GM18507 (cell line): ENCODE data around the gene NFIB.

ENCODE experiments used
- DNase-seq: peaks from one replicate; pipeline ENCODE4 v3.0.0; 2011; ENCODE audit warnings: low read depth; ENCODE audit not compliant: insufficient read length; ENCODE audit errors: extremely low spot score
- FAIRE-seq: peaks from 2 replicates; lab custom pipeline; 2011; peaks lifted over from hg19 to GRCh38; lab: Jason Lieb, UNC

Gene NFIB

GRCh38 chr9:14313951-14314423, at the start of gene NFIB:
Gene NFIB (minus strand): TSS chr9:14314141. CDS start chr9:14313511, 630 bp downstream.
- DNase-seq (no peak), FAIRE-seq (peak; percentile 44)

- FAIRE-seq (no peak), DNase-seq (no peak)
These were observed 48.2 kb upstream of the NFIB start for GRCh38 chr9:14362175-14362574.

GRCh38 chr9:14361074-14361473, 47.1 kb upstream of the NFIB start:
- FAIRE-seq (no peak), DNase-seq (no peak)

GRCh38 chr9:14358523-14358922, 44.6 kb upstream of the NFIB start:
- DNase-seq, result no peak
- FAIRE-seq, result no peak

- DNase-seq, result no peak
- FAIRE-seq, result no peak
These were observed 42.7 kb upstream of the NFIB start for GRCh38 chr9:14356351-14357265.

GRCh38 chr9:14354201-14354600, 40.3 kb upstream of the NFIB start:
- FAIRE-seq (no peak), DNase-seq (no peak)

GRCh38 chr9:14353222-14354056, 39.5 kb upstream of the NFIB start:
- FAIRE-seq, result peak; percentile 88
- peak; percentile 58 for DNase-seq

- FAIRE-seq, result no peak
- DNase-seq, result no peak
These were observed 38.6 kb upstream of the NFIB start for GRCh38 chr9:14352503-14352902.

- no peak for FAIRE-seq
These were observed 37.4 kb upstream of the NFIB start for GRCh38 chr9:14351221-14351836.

GRCh38 chr9:14350754-14351153, 36.8 kb upstream of the NFIB start:
- FAIRE-seq (no peak), DNase-seq (no peak)

More at GRCh38 chr9:14351221-14351836, 37.4 kb upstream of the NFIB start:
- DNase-seq, result no peak

GRCh38 chr9:14350349-14350728, 36.4 kb upstream of the NFIB start:
- FAIRE-seq, result no peak

GRCh38 chr9:14349447-14350348, 35.8 kb upstream of the NFIB start:
- DNase-seq (no peak), FAIRE-seq (no peak)

More at GRCh38 chr9:14350349-14350728, 36.4 kb upstream of the NFIB start:
- DNase-seq, result no peak

- no peak for DNase-seq
- no peak for FAIRE-seq
These were observed 35.2 kb upstream of the NFIB start for GRCh38 chr9:14349146-14349446.

GRCh38 chr9:14348373-14349145, 34.6 kb upstream of the NFIB start:
- FAIRE-seq (no peak), DNase-seq (no peak)

- FAIRE-seq, result no peak
These were observed 34.1 kb upstream of the NFIB start for GRCh38 chr9:14348123-14348372.

GRCh38 chr9:14347406-14348122, 33.6 kb upstream of the NFIB start:
- FAIRE-seq (no peak), DNase-seq (no peak)

More at GRCh38 chr9:14348123-14348372, 34.1 kb upstream of the NFIB start:
- DNase-seq, result no peak

GRCh38 chr9:14346811-14347405, 33.0 kb upstream of the NFIB start:
- no peak for FAIRE-seq

More at GRCh38 chr9:14346811-14347405, 33.0 kb upstream of the NFIB start:
- DNase-seq, result no peak
